SKM-1 treated with dmso at 0.1 percent for 144 hours (cell line): ENCODE measurements around the gene EEF1A1.
"Not testable (repeated sequence)": the region's sequence is repeated elsewhere in the genome, so short reads cannot be mapped to it uniquely, and the experiment has no call there.

Source experiments
- DNase-seq: peaks from one replicate; lab custom pipeline; 2025; ENCODE audit not compliant: unreplicated experiment; lab: John Stamatoyannopoulos, UW

Gene EEF1A1

DNA sequence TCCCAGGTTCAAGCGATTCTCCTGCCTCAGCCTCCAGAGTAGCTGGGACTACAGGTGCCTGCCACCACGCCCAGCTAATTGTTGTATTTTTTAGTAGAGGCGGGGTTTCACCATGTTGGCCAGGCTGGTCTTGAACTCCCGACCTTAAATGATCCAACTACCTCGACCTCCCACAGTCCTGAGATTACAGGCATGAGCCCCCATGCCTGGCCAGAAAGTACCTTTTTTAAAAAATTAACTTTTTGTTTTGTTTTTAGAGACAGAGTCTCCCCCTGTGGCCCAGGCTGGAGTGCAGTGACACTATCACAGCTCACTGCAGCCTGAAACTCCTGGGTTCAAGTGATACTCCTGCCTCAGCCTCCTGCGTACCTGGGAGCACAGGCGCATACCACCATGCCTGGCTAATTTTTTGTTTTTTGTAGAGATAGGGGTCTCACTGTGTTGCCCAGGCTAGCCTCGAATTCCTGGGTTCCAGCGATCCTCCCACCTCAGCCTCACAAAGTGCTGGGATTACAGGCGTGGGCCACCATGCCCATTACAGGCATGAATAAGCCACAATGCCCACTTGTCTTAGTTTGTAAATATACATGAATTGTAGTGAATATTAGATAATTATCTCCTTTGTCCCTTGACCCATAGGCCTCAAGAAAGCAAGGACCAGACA is 17.4 kb upstream of the EEF1A1 start:
- no peak for DNase-seq

DNA sequence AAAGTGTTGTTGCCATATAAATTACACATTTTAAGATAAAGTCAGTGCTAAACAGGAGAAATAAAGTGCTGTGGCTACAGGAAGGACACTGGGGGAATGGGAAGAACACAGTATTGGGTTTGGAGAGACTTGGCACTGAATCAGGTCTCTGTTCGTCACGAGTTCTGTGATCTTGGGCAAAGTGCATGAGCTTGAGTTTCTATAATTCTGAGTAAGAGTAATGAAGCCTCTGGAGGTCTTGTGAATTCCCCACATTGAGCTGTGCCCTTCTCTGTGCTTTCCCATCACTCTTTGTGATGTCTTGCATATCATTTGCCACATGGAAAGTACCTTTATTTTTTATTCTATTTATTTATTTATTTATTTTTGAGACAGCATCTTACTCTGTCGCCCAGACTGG is 16.8 kb upstream of the EEF1A1 start:
- no peak for DNase-seq

DNA sequence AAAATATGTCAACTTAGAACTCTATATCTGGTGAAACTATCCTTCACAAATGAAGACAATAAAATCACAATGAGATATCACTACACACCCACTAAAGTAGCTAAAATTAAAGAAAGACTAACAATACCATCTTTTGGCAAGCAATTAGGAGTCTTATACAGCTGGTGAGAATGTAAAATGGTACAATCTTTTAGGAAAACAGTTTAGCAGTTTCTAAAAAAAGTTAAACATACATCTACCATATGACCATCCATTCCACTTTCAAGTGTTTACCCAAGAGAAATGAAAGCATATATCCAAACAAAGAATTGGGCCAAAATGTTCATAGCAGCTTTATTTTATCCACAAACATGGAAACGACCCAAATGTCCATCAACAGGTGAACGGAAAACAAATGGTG is 13.8 kb upstream of the EEF1A1 start:
- DNase-seq, result no peak

DNA sequence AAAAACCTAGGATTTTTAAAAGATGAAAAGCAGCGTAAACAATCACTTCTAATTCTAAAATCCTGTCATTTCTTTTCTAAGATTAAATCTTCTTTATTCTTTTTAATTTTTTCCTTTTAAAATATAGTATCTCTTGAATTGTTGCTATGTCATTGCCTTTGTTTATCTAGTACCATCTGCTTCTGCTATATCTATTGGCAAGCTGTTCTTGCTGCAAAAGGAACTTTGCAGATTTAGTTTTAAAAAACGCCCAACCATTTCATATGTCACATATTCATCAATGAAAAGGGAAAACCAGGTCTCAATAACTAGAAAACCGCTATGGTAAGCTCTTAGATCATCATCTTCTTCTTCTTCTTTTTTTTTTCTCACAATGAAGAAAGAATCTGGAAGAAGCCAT is 11.5 kb upstream of the EEF1A1 start:
- DNase-seq, result no peak

DNA sequence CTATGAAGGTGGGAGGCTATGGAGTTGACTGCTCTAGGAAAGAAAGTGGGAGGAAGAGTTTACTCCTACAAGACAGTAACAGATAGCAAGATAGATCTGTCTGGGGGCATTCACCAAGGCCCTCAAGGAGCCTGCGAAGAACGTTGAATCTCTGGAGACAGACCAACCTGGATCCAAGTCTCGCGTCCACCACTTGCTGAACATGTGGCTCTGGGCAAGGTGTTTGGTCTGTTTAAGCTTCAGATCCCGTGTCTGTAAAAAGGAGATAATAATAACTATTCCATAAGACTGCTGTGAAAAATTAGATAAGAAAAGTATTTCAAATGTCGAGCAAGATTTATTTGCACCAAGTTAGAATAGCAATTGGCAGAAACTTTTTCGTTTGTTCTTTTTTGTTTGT is 8.1 kb upstream of the EEF1A1 start:
- no peak for DNase-seq

DNA sequence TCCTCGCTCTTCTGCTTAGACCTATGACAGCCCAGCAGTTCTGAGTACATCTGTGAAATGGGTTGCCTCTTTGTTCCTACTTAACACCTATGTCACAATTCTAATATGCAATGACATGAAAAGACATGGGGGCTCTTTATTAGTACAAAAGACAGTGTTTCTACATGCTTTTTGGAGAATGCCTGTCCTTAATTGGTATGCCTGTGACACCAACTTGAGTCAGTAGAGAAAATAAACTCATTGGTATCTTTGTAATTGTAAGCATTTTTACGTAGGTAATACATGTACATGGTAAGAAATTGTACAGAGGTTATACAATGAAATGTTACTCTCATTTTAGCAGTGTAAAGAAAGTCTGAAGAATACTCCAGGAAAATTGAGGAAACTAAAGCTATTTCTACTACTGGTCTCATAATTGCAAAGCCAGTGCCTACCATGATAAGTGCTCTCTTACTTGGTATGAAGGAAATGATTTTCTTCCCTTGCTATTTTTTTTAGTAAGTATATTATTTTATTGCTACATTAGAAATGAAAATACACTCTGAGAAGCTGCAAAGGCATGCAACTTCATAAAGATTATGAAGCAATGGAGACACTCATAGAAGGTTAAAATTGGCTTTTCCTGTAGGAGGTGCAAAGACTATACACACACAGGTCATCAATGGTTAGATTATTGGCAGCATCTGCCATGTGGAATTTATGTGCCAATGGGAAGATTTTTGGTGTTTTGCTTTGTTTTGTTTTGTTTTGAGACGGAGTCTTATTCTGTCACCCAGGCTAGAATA is 4.9 kb upstream of the EEF1A1 start:
- DNase-seq, result no peak

DNA sequence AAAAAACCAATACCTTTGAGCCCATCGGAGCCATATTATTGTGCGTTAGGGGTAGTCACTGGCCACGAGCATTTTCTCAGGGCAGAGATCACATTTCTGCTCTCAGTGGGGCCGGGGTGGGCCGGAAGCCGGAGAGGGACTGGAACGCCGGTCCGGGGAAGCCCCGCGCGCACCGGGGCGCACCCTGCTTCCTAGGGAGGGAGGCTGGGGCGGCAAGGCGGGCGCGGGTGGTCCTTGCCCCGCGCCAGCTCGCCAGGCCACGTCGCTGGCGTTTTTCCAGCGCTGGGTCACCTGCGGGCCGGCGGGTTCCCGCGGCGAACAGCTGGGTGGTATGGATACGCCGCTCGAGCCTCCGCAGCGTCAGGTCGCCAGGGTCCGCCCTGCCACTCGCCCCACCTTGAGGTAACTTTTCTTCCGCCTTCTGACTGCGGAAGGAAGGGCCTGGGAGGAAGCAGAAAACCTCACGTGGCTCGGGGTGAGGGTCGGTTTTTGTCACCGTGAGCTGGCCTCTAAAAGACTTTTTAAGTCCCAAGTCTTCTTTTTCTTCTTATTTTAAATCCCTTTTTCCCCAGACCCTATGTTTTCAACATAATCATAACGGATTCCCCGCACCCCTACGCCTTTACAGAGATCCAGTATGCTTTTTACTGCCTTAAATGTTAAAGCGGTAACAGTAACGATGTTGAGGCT is 2.7 kb upstream of the EEF1A1 start:
- peak; percentile 83 for DNase-seq

DNA sequence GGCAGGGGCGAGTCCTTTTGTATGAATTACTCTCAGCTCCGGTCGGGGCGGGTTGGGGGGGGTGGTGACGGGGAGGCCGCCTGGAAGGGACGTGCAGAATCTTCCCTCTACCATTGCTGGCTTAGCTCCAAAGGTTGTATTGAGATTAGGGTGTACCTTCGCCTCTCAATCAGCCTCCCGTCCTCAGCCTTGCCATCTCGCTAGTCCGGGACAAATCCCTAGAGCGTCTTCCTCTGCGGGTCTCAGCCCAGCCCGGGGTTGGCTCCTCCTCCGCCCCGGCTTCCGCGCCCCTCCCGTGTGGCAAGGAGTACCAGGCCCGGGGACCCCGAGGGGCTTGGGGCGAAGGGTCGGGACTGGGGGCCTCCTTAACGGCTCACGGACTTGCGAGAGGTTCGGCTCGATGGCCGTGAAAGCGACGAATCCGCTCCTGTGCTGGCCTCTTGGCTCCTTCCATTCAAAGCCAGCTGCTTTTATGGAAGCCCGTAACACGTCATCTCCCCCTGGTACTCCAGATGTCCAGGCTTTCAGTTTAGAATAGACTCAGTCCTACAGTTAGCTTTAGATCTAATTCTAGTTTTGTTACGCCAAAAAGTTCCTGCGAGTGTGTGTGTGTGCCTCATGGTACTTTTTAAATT is 636 bp upstream of the EEF1A1 start:
- DNase-seq, result peak; percentile 52

DNA sequence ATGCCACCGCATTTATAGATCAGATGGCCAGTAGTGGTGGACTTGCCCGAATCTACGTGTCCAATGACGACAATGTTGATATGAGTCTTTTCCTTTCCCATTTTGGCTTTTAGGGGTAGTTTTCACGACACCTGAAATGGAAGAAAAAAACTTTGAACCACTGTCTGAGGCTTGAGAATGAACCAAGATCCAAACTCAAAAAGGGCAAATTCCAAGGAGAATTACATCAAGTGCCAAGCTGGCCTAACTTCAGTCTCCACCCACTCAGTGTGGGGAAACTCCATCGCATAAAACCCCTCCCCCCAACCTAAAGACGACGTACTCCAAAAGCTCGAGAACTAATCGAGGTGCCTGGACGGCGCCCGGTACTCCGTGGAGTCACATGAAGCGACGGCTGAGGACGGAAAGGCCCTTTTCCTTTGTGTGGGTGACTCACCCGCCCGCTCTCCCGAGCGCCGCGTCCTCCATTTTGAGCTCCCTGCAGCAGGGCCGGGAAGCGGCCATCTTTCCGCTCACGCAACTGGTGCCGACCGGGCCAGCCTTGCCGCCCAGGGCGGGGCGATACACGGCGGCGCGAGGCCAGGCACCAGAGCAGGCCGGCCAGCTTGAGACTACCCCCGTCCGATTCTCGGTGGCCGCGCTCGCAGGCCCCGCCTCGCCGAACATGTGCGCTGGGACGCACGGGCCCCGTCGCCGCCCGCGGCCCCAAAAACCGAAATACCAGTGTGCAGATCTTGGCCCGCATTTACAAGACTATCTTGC is 725 bp downstream of the EEF1A1 start:
- peak; percentile 59 for DNase-seq

DNA sequence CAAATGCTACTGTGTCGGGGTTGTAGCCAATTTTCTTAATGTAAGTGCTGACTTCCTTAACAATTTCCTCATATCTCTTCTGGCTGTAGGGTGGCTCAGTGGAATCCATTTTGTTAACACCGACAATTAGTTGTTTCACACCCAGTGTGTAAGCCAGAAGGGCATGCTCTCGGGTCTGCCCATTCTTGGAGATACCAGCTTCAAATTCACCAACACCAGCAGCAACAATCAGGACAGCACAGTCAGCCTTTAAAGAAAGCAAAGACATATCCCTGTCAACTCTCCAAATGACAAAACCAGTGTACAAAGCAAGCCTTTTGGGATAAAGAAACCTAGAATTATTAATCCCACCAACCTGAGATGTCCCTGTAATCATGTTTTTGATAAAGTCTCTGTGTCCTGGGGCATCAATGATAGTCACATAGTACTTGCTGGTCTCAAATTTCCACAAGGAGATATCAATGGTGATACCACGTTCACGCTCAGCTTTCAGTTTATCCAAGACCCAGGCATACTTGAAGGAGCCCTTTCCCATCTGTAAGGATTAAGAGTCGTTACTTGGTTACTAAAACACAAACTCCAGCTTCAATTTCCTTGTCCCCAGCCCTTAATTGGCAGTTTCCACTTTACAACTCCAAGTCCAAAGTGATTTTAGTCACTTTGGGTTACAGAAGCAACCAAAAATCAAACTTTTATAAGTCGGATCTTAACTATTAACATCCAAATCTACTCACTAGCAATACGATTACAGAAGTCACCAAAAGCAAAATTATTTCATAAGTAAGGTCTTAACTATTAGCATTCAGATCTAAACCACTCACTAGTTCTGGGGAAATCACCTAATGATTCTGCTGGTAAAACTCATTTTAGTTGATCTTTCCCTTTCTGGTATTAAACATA is 1.6 kb downstream of the EEF1A1 start:
- DNase-seq, result not testable (repeated sequence)

DNA sequence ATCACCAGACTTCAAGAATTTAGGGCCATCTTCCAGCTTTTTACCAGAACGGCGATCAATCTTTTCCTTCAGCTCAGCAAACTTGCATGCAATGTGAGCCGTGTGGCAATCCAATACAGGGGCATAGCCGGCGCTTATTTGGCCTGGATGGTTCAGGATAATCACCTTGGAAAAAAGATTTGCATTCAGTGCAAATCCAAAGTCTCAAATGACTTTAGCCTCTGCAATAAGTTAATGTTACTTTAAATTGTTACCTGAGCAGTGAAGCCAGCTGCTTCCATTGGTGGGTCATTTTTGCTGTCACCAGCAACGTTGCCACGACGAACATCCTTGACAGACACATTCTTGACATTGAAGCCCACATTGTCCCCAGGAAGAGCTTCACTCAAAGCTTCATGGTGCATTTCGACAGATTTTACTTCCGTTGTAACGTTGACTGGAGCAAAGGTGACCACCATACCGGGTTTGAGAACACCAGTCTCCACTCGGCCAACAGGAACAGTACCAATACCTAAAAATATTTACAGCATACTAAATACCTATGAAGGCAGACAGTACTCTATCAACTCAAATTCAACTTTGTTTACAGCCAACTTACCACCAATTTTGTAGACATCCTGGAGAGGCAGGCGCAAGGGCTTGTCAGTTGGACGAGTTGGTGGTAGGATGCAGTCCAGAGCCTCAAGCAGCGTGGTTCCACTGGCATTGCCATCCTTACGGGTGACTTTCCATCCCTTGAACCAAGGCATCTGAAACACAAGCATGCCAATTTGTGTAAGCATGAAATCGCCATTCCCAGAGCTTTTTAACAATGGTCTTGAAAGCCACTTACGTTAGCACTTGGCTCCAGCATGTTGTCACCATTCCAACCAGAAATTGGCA is 2.5 kb downstream of the EEF1A1 start:
- not testable (repeated sequence) for DNase-seq

DNA sequence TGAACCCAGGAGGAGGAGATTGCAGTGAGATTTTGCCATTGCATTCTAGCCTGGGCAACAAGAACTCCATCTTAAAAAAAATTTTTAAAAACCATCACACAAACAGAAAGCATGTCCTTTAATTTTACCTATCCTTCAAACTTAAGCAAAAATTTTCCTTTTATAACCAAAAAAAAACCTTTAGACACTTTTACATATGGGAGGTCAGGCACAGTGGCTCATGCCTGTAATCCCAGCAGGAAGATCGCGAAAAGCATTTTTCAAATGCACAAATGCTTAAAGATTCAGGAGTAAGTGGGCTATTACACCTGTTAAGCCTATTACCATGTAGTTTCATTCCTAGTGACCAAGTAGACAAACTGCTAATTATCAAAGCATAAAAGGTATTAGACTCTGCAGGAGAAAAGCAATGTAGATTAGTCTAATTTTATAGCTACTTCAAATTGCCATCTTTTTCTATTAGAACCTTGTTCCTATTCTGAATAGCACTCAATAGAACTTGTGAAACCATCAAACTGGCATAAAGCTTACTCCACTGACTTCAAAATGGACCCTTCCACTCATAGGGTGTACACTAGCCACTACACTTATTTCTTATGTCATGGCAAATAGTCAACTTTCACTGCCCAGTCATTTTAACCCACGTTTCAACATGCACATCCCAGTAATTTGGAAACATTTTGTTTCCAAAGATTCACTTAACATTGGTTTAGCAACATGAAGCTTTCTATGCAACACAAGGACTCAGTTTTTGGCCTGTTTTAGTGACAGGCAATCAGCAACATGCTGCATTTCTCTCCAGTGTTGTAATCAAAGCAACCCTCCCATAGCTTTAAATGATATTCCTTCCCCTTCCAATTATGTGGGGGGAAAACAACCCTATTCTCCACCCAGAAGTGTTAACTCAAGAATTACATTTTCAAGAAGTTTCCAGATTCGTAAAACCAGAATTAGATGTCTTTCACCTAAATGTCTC is 4.0 kb downstream of the EEF1A1 start:
- no peak for DNase-seq

DNA sequence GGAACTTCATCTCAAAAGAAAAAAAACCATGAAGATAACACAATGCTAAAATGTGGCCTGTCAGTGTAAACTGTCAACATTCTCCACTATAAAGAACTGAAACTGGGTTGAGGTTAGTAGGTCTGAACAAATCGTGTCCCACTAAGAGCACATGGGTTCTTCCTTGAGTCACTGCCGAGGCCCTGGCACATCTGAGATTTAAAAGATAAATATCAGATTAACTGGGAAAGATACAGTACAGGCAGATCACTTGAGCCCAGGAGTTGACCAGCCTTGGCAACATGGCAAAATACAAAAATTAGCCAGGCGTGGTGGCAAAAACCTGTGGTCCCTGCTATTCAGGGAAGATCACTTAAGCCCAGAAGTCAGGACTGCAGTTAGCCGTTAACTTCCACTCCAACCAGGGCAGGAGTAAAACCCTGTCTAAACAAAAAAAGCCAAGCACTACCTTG is 5.6 kb downstream of the EEF1A1 start:
- peak; percentile 30 for DNase-seq

DNA sequence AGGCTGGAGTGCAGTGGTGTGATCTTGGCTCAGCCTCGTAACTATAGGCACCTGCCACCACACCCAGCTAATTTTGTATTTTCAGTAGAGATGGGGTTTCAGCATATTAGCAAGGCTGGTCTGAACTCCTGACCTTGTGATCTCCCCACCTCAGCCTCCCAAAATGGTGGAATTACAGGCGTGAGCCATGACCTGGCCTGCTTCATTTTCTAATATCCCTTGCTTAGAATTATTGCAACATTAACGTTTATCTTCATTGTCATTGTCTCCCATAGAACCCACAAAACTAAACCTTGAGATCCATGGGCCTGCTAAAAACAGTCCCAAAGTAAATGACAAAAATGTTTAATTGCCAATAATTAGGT is 6.1 kb downstream of the EEF1A1 start:
- DNase-seq, result no peak

DNA sequence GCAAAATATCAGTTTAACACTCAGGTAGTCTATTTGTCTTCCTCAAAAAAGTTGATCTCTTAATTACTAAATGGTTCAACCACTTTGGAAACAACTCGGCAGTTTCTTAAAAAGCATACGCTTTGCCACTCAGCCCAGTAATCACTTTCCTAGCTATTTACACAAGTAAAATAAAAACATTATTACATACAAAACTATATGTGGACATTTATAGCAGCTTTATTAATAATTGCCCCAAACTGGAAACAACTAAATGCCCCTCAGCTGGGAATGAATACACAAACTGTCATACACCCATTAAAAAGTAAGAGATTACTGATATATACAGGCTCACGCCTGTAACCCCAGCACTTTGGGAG is 7.4 kb downstream of the EEF1A1 start:
- DNase-seq, result no peak

DNA sequence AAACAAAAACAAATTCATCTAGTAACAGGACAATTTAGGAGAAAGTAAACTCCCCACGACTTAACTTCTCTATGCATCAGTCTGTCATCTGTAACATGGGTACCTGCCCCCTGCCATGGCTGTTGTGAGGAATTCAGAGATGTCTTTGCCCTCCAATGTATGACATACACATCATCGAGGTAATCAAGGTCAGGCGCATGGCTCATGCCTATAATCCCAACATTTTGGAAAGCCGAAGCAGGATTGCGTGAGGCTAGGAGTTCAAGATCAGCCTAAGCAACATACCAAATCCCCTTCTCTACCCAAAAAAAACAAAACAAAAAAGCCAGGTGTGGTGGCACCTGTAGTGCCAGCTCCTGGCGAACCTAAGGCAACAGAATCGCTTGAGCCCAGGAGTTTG is 9.0 kb downstream of the EEF1A1 start:
- DNase-seq, result no peak

DNA sequence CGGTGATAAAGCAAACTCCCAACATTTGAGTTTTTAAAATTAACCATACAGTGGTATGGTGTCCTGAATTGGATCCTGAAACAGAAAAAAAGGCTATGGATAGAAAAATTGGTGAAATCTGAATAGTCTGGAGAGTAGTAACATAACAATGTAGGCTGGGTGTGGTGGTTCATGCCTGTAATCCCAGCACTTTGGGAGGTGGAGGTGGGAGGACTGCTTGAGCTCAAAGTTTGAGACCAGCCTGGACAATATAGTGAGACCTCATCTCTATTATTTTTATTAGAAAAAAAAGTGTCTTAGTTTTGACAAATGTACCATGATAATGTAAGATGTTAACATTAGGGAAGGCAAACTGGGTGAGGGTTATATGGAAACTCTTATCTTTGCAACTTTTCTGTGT is 11.0 kb downstream of the EEF1A1 start:
- no peak for DNase-seq

DNA sequence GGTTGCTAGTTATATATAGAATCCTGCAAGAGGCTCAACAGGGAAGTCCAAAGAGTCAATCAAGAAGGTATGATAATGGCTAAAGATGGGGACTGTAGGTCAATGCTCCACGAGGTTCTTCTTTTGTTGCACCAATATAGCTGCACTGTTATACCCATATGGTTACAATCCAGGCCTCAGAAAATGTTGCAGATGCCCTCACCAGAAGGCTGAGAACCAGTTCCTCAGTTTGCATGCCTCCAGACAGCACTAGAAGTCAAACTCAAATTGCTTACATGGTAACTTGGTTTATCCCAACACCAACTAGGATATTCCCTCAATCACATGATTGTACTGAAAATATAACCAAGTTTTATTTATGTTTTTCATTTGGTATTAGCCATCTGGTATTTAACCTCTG is 12.1 kb downstream of the EEF1A1 start:
- DNase-seq, result no peak
